CD4-positive, alpha-beta T cell treated with Interferon gamma for 1 hour (primary cell): ENCODE measurements around the gene STARD7.

ENCODE experiments used
- DNase-seq: peaks from one replicate; pipeline ENCODE4 v3.0.0-alpha.2; 2020

STARD7 gene

GRCh38 chr2:96145848-96146152 is 62.8 kb downstream of the STARD7 start:
- no peak for DNase-seq

GRCh38 chr2:96145036-96145847 is 63.4 kb downstream of the STARD7 start, which contains the start of gene DUSP2:
Gene DUSP2 (minus strand): TSS chr2:96145440. CDS start chr2:96145354, 86 bp downstream.
- DNase-seq: peak; percentile 97

- peak; percentile 46 for DNase-seq
Measured at GRCh38 chr2:96144481-96145035, 64.1 kb downstream of the STARD7 start.

GRCh38 chr2:96143848-96144480 is 64.7 kb downstream of the STARD7 start:
- DNase-seq: peak; percentile 37

GRCh38 chr2:96143231-96143847 is 65.3 kb downstream of the STARD7 start:
- no peak for DNase-seq

GRCh38 chr2:96142217-96143113 is 66.2 kb downstream of the STARD7 start:
- peak; percentile 78 for DNase-seq

- DNase-seq: peak; percentile 10
Measured at GRCh38 chr2:96141624-96141967, 67.0 kb downstream of the STARD7 start.

- DNase-seq: peak; percentile 17
Measured at GRCh38 chr2:96140941-96141623, 67.5 kb downstream of the STARD7 start.

- peak; percentile 0 for DNase-seq
Measured at GRCh38 chr2:96139181-96139758, 69.4 kb downstream of the STARD7 start.

- peak; percentile 71 for DNase-seq
Measured at GRCh38 chr2:96138179-96139145, 70.2 kb downstream of the STARD7 start, which contains the start of gene ASTL. Gene ASTL (minus strand): TSS chr2:96138502. CDS start chr2:96138436, 66 bp downstream.

GRCh38 chr2:96137321-96138178 is 71.1 kb downstream of the STARD7 start:
- peak; percentile 1 for DNase-seq

- DNase-seq: peak; percentile 0
Measured at GRCh38 chr2:96136129-96136720, 72.4 kb downstream of the STARD7 start.

GRCh38 chr2:96135621-96136020 is 73.0 kb downstream of the STARD7 start:
- no peak for DNase-seq

- peak; percentile 0 for DNase-seq
Measured at GRCh38 chr2:96135171-96135570, 73.5 kb downstream of the STARD7 start.
